ENCODE data around the gene SURF1.
"Not testable (repeated sequence)": the region's sequence is repeated elsewhere in the genome, so short reads cannot be mapped to it uniquely, and the experiment has no call there.

Gene SURF1

DNA sequence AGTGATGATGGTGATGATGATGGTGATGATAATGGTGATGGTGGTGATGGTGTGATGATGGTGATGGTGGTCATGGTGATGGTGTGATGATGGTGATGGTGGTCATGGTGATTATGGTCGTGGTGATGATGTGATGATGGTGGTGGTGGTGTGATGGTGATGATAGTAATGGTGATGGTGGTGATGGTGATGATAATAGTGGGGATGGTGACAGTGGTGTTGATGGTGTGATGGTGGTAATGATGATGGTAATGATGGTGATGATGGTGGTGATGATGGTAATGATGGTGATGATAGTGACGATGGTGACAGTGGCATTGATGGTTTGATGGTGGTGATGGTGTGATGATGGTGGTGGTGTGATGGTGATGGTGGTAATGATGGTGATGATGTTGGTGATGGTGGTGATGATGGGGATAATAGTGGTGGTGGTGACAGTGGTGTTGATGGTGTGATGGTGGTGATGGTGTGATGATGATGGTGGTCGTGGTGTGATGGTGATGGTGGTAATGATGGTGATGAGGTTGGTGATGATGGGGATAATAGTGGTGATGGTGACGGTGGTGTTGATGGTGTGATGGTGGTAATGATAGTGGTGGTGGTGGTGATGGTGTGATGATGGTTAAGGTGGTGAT is 26.3 kb upstream of the SURF1 start:
- no peak for DNase-seq

DNA sequence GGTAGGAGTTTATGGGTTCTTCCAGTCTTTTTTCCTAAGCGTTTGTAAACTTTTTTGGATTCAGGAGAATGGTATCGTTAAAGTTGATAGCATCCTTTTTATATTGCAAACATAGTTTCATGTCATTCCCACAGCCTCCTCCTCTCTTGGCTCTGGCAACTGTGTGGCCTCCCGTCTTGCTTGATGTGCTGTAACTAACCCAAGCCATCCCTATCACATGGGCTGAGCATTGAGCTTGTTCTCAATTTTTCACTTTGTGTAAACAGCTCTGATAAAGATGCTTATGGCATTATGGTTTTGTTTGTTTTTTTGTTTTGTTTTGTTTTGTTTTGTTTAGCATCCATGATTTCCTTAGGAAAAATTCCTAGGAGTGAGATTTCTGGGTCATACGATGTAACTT is 24.4 kb upstream of the SURF1 start:
- no peak for DNase-seq

DNA sequence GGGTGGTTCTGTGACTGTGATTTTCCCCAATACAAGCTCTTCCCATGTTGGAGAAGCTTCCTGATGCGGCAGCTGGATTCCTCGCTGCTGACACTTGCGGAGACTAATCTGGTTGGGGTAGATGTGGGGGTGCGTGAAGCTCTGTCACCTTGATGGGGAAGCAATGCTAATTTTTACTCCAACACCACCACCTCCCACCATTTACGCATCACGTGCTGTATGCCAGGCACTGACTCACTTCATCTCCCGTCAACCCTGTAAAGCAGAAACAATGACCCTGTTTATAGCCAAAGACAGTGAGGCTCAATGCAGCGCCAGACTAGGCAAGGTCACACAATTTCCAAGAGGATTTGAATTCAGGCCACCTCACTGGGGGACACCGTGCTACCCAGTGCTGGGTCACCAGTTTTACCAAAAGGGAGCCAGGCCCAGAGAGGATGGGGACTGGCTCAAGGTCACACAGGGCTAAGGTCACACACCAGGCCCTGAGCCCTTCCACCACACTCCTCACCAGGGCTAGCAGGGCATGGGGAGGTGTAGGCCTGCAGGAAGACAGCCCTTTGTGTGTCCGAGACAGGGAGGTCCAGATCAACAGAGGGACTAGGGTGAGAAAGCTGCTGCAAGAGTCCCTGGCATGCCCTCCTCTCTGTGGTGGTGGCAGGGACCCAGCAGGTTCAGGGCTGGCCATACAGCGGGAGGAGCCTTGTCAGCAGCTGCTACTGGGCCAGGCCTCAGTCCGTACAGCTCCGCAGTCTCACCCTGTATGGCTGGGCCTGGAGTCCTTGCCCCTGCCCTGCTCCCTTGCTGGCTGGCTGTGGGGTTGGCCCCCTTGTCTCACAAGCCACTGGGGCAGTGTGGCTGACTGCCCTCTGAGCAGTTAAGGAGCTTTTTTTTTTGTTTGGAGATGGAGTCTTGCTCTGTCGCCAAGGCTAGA is 23.1 kb upstream of the SURF1 start:
- no peak for DNase-seq

DNA sequence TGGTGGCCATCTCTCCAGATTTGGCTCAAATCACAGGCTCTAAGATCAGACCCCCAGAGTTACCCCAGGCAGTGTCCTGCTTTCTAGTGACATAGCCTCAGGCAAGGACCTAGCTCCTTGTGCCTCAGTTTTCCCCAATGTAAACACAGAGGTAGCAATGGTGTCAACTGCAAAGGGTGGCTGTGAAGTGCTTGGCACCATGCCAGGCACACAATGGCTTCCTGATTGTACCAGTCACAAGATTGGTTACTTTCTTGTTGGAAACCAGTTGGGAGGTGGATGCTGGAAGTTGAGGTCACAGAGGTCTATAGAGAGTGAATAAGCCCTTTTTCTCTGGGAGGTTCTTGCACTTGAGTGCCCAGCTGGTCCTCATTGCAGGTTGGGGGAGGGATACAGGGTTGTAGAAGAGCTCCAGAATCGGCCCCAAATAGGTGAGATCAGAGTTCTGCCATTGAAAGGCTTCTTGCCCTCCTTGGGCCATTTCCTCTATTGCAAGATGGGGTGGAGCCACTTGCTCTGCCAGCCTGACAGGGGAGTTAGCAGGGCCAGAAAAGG is 22.2 kb upstream of the SURF1 start:
- no peak for DNase-seq

DNA sequence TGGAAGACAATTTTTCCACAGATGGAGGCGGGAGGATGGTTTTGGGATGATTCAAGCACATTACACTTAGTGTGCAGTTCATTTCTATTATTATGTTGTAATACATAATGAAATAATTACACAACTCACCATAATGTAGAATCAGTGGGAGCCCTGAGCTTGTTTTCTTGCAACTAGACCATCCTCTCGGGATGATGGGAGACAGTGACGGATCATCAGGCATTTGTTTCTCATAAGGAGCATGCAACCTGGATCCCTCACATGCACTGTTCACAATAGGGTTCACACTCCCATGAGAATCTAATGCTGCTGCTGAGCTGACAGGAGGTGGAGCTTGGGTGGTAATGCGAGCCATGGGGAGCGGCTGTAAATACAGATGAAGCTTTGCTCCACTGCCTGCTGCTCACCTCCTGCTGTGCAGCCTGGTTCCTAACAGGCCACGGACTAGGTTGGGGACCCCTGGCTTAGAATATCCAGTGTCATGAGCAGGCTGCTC is 21.5 kb upstream of the SURF1 start:
- no peak for DNase-seq

DNA sequence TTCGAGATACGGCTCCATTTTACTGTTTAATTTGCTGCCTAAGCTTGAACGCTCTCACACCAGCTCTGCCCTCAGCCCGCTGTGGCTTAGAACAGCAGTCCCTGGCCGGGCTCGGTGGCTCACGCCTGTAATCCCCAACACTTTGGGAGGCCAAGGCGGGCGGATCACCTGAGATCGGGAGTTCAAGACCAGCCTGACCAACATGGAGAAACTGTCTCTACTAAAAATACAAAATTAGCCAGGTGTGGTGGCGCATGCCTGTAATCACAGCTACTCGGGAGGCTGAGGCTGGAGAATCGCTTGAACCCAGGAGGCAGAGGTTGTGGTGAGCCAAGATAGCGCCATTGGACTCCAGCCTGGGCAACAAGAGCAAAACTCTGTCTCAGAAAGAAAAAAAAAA is 21.0 kb upstream of the SURF1 start:
- not testable (repeated sequence) for DNase-seq

DNA sequence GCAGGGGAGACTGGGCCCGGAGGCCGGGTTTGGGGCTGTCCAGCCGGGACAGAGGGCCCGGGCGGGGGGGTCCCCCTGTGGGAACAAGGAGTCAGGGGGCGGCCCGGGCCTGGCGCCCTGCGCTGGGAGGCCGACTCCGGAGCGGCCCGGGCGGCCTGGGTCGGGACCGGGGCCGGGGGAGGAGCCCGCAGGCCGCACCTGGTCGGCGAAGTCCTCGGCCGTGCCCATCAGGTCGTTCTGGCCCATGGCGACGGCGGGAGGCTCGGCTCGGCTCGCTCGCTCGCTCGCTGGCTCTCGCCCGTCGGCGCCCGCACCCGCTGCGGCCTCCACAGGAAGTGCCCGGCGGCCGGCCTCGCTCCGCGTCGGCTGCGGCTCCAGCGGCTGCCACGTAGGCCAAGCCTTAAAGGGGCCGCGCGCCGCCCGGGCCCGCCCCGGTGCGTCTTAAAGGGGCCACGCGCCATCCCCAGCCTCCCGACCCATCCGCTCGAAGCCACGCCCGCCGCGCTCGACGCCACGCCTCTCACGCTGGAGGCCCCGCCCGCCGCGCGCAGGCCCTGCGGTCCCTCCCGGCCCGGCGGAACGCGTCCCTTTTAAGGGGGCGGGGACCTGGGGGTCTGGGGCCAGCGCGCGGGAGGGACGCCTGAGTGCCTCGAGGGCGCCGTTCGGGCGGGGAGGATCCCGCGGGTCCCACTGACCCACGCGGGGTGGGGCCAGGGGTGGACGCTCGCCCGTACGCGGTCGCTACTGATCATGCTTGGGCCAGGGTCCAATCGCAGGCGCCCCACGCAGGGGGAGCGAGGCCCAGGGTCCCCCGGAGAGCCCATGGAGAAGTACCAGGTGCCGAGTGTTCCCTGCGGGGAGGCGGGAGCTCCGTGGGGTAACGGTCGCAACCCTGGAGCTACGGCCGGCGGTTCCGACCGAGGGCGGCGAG is 19.7 kb upstream of the SURF1 start, which contains the start of the genes STKLD1 and SURF4:
Gene STKLD1 (plus strand): TSS at position 643 of the 931 bp plus-strand sequence. CDS start 108 bp downstream, at position 751.
Gene SURF4 (minus strand): TSS at position 337 of the 931 bp plus-strand sequence. CDS start 91 bp downstream, at position 246.
- DNase-seq = peak; percentile 96

DNA sequence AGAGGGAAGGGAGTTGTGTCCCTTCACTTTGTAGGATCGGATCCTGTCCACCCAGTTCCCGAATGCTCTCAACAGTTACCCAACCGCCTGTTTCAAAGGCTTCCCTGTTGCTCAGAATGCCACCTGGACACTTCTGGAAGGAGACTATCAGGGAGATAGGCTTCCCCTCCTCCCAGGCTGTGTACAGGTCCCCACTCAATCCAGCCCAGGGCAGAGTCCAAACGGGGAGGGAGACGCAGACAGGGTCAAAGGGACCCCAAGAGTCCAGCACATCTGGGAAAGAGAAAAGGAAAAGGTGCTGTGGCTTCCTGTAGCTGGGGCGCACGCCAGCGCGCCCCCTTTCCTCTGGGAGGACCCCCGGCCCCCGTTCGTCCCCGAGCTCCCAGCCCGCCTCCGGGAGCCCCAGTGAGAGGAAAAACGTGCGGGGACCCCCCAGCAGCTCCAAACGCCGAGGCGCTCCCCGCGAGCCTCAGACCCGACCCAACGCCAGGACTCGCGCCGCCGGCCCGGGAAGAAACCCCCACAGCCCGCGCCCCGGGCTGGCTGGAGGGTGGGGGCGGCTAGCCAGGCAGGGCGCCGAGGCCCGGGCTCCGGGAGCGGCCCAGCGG is 18.9 kb upstream of the SURF1 start:
- DNase-seq = no peak

DNA sequence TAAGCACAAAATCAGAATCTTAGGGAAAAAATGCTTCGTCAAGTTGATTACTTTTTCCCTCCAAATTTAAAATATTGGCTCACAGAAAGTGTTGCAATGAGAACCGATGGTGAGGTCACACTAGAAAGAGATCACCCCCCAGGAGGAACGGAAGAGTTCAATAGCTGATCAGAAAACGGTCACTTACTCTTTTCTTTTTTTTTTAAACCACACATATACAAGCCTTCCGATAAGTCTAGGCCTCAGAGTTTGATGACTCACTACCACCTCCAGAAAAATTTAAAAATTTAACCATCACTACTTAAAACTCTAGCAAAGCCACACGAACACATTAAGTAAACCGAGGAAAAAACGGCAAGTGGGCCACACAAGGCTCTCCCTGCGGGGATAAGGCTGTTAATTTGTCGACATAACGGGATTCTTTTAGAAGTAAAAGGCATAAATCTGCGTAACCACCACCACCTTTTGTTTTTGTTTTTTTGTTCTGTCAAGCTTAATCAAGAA is 18.4 kb upstream of the SURF1 start:
- no peak for DNase-seq

DNA sequence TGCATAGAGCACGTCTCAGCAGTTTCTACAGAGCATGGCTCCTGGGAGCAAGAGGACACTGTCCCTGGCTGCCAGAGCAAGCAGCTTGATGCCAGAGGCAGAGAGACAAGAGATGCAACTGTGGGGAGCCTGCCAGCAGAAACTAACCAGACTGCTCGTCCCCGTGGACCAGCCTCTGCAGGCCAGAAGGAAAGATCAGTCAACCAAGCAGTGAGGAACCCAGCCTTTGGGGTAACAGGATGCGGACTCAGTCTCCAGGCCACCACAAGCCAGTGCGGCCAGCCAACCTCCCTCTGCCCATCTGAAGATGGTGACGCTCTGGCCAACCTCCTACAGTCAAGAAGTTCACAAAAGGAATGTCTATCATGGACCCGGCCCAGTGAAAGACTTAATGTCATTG is 15.9 kb upstream of the SURF1 start:
- no peak for DNase-seq

DNA sequence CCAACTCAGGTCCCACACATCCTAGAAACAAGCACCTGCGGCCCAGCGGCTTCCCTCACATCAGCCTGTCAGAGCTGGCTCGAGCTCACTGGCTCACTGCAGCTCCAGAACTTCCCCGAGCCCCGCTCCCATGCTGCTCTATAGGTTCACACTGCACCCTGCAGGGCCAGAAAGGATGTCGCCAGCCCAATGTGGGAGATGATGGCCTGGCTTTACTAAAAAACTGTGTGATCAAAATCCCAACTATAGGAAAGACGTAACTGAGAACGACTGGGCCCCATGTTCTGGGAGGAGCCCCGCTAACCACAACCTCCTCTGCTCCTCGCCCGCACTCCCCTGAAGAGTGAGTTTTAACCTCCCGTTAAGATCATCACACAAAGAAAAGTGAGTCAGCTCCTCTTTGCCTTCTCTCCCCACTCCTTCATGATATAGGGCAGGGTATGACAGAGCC is 15.0 kb upstream of the SURF1 start:
- peak; percentile 74 for DNase-seq

DNA sequence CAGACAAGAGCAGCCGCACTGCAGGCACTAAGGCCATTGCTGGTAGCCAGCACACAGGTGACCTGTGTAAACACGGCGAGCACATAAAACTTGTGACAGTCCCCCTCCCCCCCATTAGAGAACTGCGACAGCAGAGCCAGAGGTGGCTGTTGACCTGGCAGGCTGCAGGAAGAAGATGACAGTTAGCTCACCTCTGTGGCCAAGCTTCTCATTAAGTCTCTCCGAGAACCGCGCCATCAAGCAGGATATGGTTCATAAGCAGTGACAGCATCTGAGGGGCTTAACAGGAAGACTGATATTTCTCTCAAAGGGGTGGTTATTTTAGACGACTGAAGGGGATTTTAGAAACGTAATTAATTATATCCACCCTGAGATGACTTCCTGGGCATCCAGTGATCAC is 14.4 kb upstream of the SURF1 start:
- no peak for DNase-seq

DNA sequence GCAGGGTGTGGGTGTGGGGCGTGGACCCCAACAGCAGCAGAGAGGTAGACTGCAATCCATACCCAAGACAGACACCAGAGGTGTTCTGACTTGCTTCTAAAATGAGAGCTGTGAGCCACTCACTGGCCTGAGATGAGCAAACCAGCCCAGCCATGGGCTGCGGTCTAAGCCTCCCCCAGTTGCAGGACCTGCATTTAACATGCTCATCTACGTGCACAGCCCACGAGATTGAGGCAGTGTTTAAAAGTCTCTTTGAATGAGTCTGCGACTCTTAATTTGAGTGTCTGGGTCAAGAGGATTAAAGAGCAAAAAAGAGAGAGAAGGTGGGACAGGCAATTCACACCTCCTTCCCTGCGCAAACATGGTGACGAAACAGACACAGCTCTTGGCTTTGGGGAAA is 13.6 kb upstream of the SURF1 start:
- no peak for DNase-seq

DNA sequence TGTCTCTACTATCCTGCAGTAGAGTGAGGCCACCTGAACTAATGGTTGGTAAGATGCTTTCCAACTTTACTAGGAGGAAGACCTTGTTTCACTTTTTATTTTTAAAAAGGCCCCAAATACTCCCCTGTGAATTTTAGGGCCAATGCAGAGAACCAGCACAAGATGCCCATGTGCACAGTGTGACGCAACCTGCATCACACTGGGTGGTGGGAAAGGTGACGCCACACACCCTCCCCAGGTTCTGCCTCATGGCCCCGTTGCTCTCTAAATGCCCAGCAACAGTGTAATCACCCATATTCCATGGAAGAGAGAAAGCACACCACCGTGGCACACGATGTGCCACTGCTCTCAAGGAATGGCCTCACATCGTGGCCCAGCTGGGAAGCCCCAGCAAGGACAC is 13.1 kb upstream of the SURF1 start:
- DNase-seq = no peak

DNA sequence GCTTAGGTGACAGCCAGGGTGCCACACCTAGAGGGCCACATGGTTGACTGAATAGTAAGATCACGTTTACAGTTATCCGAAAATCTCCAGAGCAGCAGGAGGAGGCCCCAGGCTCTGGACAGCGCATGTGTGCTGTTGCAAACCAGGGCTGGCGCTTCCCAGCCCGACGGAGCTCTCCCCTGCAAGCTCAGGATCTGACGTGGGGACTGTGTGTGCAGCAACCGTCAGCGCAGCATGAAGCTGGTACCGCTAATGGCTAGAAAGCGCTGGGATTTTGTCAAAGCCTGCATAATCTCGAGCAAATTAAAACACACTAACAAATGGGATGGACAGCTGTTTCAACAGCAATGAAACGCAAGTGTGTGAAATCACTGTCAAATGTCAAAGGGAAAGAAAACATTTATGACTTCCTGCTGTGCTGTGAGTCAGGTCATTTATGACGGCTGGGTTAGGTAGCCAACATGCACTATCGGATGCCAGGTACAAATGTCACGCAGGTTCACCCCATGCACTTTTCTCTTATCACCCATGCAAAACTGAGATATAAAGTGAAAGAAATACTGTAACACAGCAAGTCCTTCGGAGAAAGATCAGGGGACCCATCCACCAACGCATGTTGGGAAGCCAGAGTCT is 12.1 kb upstream of the SURF1 start:
- no peak for DNase-seq

DNA sequence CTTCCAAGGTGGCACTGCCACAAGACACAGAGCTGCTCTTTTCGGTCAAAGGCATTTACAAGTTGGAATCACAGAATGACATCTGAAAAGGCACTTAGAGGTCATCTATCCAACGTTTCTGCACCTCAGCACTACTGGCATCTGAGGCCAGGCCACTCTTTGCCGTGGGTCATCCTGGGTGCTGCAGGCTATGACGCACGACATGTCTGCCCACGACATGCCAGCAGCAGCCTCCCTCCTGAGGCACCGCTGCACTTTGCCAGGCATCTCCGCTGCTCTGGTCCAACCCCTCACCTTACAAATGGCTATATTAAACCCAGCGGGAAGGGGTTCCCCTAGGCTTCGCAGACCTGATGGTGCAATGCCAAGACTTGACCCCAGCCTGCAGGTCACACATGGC is 11.5 kb upstream of the SURF1 start:
- DNase-seq = no peak

DNA sequence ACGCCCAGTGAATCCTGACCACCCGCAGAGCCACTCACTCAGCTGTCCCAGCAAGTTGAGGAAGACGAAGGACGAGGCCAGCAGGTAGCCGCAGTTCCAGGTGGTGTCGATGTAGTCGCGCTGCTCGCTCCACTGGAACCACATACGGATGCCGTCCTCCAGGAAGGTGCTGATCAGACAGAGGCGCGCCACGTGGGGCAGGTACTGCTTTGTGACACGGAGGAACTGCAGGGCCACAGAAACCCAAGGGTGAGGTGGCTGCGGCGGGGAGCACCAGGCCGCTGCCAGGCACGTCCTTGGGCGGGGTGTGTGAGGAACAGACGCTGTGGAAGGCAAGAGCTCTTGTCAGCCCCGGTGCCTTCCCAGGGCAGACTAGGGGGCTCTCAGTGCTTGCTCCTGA is 10.9 kb upstream of the SURF1 start:
- no peak for DNase-seq

DNA sequence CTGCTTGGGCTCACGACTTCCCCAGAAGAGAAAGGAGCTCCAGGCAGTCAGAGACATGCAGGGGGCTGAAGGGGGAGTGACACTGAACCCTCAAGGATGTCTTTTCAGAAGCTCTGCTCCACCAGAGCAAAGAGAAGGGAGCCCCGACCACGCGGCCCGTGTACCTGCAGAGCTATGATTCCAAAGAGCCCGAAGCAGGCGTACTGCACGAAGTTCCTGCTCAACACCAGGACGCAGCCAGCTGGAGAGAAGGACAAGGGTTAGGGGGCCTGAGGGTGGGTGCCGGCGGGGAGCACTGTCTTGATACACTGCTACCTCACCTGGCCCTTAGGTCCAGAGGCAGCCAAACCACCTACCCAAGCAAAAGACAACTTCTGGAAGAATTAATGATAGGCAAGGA is 10.1 kb upstream of the SURF1 start:
- DNase-seq = no peak

DNA sequence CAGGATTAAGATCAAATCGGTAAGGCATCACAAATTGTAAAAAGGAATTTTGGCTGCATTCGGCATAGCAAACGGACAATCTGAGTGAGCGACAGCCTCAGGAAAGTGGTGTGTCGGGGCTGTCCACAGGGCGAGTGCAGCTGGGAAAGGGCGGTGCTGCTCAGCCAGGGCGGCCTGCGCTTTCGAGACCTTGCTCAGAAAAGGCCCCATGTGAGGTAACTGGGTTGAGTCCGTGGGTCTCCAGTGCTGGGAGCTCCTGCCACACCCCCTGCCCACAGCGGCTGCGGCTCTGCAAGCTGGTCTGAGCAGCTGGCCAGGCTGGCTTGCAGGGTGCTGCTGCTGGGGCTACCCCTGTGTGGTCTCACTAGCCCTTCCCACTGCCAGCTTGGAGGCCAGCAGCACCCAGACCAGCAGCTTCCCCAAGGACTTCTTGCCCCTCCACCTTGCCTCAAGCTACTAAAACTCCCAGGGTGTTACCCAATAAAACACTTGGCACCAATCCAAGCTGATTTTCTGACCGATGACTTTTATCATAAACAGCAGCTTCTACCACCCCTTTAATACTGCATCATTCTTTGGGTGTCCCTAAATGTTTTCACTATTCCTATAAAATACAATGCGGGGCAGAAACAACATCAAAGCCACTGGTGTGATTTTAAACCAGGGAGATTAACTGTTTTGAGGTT is 6.2 kb upstream of the SURF1 start:
- DNase-seq = no peak

DNA sequence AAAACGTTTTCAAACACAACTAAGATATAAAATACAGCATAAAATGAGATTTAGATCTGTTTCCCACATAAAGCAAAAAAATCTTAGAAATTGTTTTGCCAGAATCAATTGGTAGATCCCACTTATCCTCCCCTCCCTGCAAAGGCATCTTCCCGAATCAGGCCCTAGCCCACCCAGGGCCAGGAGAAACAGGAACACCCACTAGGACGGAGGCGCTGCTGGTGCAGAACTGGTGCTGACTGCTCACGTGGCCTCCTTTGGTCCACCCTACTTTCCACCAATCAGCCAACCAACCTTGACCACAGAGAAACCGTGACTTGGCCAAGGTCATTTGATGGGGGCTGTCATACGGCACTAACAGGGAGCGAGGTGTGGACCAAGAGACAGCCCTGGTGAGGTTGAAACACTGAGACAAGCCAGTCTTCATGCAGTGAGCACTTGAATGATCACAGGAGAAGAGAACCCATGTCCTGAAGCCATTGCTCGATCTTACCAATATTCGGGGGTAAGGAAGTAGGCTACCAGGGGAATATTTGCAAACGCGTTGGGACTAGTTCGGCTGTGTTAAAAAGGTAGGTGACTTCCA is 5.3 kb upstream of the SURF1 start:
- DNase-seq = no peak
